Coronary artery (tissue), 2 donors: ENCODE data around the gene BCAR3.

Experiments used
- DNase-seq: peaks from one replicate; pipeline ENCODE4 v3.0.0-alpha.2; 2017; ENCODE audit warnings: low spot score
- H3K27ac ChIP-seq, 2 donors: fragments of 200-600 bp; sonication (generic); one replicate each; pipeline ENCODE4 v1.5.1; 2016 to 2019
- H3K4me3 ChIP-seq: fragments of 200-600 bp; sonication (generic); 2 replicates; pipeline ENCODE4 v1.5.1; 2016; ENCODE audit warnings: mild to moderate bottlenecking, moderate library complexity
- TF ChIP-seq, protein P1 (sequence below): fragments of 200-600 bp; sonication (generic); IDR thresholded peaks from one replicate; pipeline ENCODE4 v1.5.1; 2019; ENCODE audit warnings: antibody characterized with exemption

BCAR3 gene

DNA sequence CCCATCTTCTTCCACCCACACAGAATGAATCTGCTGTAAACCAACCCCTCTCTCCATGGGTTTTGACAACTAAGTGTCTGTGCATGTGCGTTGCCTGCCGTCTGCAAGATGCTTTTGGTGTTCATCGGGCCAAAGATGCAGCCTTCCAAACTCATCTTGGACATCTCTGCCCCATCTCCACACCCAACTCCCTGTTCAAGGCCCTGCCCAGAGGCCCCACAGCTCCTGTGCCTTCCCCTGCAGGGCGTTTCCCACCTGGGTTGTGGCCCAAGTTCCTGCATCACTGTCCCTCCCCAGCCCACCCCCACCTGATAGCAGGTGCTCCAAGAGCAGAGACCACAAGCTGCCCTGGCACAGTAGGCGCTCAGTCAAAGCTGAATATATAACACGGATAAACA lies 103.2 kb downstream of the BCAR3 start:
- Histone ChIP-seq H3K27ac (no peak overlapping the region), H3K4me3 (no peak overlapping the region)
- TF ChIP-seq, protein P1, sequence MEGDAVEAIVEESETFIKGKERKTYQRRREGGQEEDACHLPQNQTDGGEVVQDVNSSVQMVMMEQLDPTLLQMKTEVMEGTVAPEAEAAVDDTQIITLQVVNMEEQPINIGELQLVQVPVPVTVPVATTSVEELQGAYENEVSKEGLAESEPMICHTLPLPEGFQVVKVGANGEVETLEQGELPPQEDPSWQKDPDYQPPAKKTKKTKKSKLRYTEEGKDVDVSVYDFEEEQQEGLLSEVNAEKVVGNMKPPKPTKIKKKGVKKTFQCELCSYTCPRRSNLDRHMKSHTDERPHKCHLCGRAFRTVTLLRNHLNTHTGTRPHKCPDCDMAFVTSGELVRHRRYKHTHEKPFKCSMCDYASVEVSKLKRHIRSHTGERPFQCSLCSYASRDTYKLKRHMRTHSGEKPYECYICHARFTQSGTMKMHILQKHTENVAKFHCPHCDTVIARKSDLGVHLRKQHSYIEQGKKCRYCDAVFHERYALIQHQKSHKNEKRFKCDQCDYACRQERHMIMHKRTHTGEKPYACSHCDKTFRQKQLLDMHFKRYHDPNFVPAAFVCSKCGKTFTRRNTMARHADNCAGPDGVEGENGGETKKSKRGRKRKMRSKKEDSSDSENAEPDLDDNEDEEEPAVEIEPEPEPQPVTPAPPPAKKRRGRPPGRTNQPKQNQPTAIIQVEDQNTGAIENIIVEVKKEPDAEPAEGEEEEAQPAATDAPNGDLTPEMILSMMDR: no peak
- DNase-seq: no peak

DNA sequence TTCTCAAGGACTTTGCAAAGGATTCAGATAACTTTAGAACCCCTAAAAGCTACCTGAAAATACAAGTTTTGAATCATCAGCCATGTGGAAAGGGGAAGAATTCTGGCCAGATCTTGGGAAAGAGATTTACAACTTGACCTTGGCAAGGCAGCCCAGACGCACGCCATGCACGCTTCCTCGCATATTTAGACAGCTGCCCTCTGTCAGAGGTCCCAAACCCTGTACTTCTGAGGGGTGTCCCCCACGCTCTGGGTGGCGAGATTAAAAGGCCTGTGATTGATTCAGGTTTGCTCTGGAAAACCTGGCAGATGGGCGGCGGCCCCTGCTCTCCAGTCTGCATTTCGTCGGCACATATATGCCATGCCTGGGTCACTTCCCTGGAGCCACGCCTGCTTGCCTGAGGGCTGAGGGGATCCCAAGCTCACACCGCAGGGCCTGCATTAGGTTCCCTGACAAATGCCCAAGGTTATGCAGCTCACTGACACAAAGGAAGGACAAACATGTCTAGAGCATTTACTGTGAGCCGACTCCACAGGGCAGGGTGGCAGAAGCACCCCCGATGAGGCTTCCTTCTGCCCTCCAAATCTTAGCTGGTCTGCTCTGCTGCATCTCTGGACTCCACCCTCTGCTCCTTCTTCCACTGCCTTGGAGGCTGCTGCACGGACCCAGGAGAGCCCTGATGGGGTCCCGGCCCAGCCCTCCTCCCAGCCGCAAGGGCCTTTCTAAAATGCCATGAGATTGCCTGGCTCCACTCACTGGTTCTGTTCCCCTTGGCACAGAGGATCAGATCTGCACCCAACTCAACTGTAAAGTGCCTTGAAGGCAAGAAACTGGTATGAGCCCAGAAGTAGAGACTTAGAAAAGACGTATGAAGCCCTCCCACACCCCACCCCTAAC lies 103.9 kb downstream of the BCAR3 start:
- TF ChIP-seq, protein P1: no peak
- DNase-seq: no peak
- H3K27ac ChIP-seq: no peak overlapping the region
- H3K4me3 ChIP-seq: no peak overlapping the region

DNA sequence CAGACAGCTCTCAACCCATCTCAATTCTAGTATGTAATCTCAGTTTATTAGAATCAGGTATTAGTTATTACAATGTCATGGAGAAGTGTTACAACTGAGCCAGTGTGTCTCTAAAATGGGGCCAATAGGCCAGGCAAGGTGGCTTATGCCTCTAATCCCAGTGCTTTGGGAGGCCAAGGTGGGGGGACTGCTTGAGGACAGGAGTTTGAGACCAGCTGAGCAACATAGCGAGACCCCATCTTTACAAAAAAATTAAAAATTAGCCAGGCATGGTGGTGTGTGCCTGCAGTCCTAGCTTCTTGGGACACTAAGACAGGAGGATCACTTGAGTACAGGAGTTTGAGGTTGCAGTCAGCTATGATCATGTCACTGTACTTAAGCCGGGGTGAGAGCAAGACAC lies 104.9 kb downstream of the BCAR3 start:
- TF ChIP-seq, protein P1: no peak
- no peak overlapping the region for H3K27ac ChIP-seq
- DNase-seq: no peak
- no peak overlapping the region for H3K4me3 ChIP-seq

DNA sequence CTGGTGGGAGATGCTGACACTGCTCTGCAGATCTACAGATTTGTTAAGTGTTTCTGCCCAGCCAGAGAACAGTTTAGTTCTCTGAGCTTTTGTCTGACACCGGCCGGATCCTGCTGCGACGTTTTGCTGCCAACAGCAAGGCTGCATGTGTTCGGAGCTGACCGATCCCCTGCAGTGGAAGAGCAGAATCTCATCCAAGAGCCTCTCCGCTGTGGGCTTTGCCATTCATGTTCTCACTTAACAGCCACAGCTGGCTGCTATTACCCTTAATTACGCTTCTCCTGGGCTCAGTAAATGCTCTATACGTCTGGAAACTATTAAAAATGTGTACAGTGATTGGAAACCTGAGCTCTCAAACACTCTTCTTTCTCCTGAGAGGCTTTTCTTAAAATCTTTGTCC lies 105.3 kb downstream of the BCAR3 start:
- DNase-seq: no peak
- TF ChIP-seq, protein P1: no peak
- H3K27ac ChIP-seq: no peak overlapping the region

DNA sequence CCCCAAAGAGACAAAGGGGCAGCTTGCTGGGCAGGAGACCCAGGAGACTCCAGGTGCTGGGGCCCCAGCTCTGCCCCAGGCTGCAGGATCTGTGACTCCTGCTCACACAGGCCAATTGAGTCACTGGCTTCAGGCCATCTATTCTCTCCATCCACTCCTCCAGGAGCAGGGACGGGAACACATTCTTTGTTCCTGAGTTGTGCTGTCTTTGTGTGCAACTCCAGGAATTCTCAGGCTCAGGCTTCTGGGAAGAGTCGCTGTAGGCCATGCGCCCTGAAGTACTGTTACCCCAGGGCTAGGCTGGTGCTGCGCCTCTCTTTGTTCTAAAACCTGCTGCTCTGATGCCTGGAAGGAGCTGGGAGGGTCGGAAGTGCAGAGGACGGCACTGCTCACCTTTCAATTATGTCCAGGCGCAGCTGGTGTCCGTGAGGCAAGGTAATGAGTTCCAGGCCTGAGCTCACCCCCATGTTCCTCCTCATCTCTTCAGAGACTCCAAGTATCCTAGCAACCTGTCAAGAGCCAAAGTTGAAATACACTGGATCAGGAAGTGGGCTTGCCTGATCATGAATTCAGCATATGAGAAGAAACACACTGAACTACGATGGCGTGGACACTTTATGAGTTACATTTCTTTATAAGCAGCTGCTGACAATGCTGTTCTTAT lies 105.9 kb downstream of the BCAR3 start:
- Histone ChIP-seq H3K27ac (no peak overlapping the region), H3K4me3 (no peak overlapping the region)
- TF ChIP-seq, protein P1: no peak
- DNase-seq: no peak

More for the DNA sequence above, 105.3 kb downstream of the BCAR3 start:
- no peak overlapping the region for H3K4me3 ChIP-seq

DNA sequence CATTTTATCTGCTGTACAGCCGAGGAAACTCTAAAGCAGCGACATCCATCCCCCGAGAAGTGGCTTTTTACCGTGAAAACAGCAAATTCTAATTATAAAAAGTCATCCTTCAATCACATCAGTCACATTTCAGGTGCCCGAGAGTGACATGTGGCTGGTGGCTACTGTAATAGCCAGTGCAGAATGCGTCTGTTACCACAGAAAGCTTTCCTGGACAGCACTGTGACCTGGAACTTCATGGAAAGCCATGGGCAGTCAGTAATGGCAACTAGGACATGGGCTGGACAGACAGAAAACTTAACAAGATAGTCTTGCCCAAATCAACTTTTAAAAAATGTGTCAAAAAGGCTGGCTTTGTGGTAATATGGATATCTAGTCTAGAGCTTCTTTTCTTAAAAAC lies 106.6 kb downstream of the BCAR3 start:
- H3K4me3 ChIP-seq: no peak overlapping the region
- TF ChIP-seq, protein P1: no peak
- no peak overlapping the region for H3K27ac ChIP-seq
- DNase-seq: no peak
